MCF 10A (cell line): Measurements from ENCODE around the gene MRPS24. TPM values are rescaled to one million over a fixed set of nuclear protein-coding genes. Genes with fewer than 3 reads are reported as not detected.

Experiments used
- BruUV-seq: library from RNA; stranded (reverse); fragments of 400-500 nt; replicated peaks from 2 replicates; lab custom pipeline; 2021; lab: Mats Ljungman, UMichigan
- CTCF ChIA-PET: fragments of 300-600 bp; sonication (Branson Sonifier 250); formaldehyde crosslinking; extraction: SDS; loops from one replicate; lab custom pipeline; 2021; ENCODE audit warnings: antibody characterized with exemption, inconsistent platforms; lab: Yijun Ruan, JAX
- POLR2A ChIA-PET: fragments of 300-600, 350-650 bp; sonication (Branson Sonifier 250); formaldehyde crosslinking; extraction: SDS; loops from one replicate; lab custom pipeline; 2020; ENCODE audit warnings: antibody characterized with exemption, inconsistent platforms; lab: Yijun Ruan, JAX
- DNase-seq: peaks from one replicate; pipeline ENCODE4 v3.0.0-alpha.2; 2018; ENCODE audit not compliant: unreplicated experiment
- H3K27ac Mint-ChIP-seq: one replicate; pipeline ENCODE4 v1.8.0; 2022; ENCODE audit warnings: mild to moderate bottlenecking, low read depth, mixed read lengths; ENCODE audit not compliant: unreplicated experiment
- H3K27me3 Mint-ChIP-seq: one replicate; pipeline ENCODE4 v1.8.0; 2022; ENCODE audit warnings: mixed read lengths; ENCODE audit not compliant: insufficient read depth, unreplicated experiment
- H3K36me3 Mint-ChIP-seq: one replicate; pipeline ENCODE4 v1.8.0; 2022; ENCODE audit warnings: mild to moderate bottlenecking, moderate library complexity, mixed read lengths; ENCODE audit not compliant: insufficient read depth, unreplicated experiment
- H3K4me1 Mint-ChIP-seq: one replicate; pipeline ENCODE4 v1.8.0; 2022; ENCODE audit warnings: mixed read lengths; ENCODE audit not compliant: insufficient read depth, unreplicated experiment
- H3K4me3 Mint-ChIP-seq: one replicate; pipeline ENCODE4 v1.8.0; 2022; ENCODE audit warnings: mild to moderate bottlenecking, moderate library complexity, mixed read lengths; ENCODE audit not compliant: unreplicated experiment
- H3K9me3 Mint-ChIP-seq: one replicate; pipeline ENCODE4 v1.8.0; 2022; ENCODE audit warnings: mixed read lengths; ENCODE audit not compliant: unreplicated experiment
- CTCF ChIP-seq: fragments of 200-600 bp; IDR thresholded peaks from one replicate; pipeline ENCODE4 v1.8.0; 2022; ENCODE audit warnings: antibody characterized with exemption, mild to moderate bottlenecking; ENCODE audit not compliant: unreplicated experiment
- intact Hi-C: fragments of 100-400 bp; cut with micrococcal nuclease; formaldehyde crosslinking; loops from 2 replicates; pipeline ENCODE4 v1.14.1; 2022
- total RNA-seq: library from RNA; stranded (reverse); gene quantifications from 2 replicates; pipeline ENCODE4 v1.2.3, GENCODE V29; 2022

MRPS24 gene
- total RNA-seq, 1 experiment from 2014 or later, result 188 TPM

- Mint-ChIP-seq H3K9me3 (peaks cover 7% of the 10 kb centered on the region), H3K27ac (peak overlapping the region; percentile 27), H3K36me3 (peaks cover 40% of the 10 kb centered on the region), H3K4me1 (peaks cover 30% of the 10 kb centered on the region), H3K27me3 (no peaks in the 10 kb centered on the region), H3K4me3 (no peak overlapping the region)
- no peak for DNase-seq
- no peak for TF ChIP-seq CTCF
- POLR2A ChIA-PET, result no interaction called here
- BruUV-seq, result no TSS peak
- CTCF ChIA-PET, result interaction anchor here (0.6 kb wide), 1 partner anchor 135 kb away, joined by 3 read pairs; no protein-coding TSS in a partner anchor
- intact Hi-C loops, result no loop called here
Observed at GRCh38 chr7:43891069-43891955, 22.0 kb upstream of the MRPS24 start.

- DNase-seq, result no peak
- ChIA-PET CTCF (no interaction called here), POLR2A (no interaction called here)
- Mint-ChIP-seq H3K36me3 (peaks cover 41% of the 10 kb centered on the region), H3K27ac (no peak overlapping the region), H3K4me3 (no peak overlapping the region), H3K4me1 (peaks cover 24% of the 10 kb centered on the region), H3K27me3 (no peaks in the 10 kb centered on the region), H3K9me3 (no peaks in the 10 kb centered on the region)
- intact Hi-C loops, result no loop called here
- TF ChIP-seq CTCF, result no peak
- BruUV-seq, result no TSS peak
Observed at GRCh38 chr7:43890468-43890867, 21.2 kb upstream of the MRPS24 start.

- Mint-ChIP-seq H3K27me3 (no peaks in the 10 kb centered on the region), H3K4me3 (no peak overlapping the region), H3K36me3 (peaks cover 53% of the 10 kb centered on the region), H3K27ac (peak overlapping the region; percentile 11), H3K9me3 (no peaks in the 10 kb centered on the region), H3K4me1 (peaks cover 24% of the 10 kb centered on the region)
- TF ChIP-seq CTCF, result no peak
- intact Hi-C loops, result no loop called here
- POLR2A ChIA-PET, result no interaction called here
- no TSS peak for BruUV-seq
- no peak for DNase-seq
- CTCF ChIA-PET, result no interaction called here
Observed at GRCh38 chr7:43888993-43889945, 20.0 kb upstream of the MRPS24 start.

- no peak for TF ChIP-seq CTCF
- Mint-ChIP-seq H3K27me3 (no peaks in the 10 kb centered on the region), H3K36me3 (peaks cover 67% of the 10 kb centered on the region), H3K9me3 (no peaks in the 10 kb centered on the region), H3K4me3 (no peak overlapping the region), H3K4me1 (peaks cover 18% of the 10 kb centered on the region), H3K27ac (peak overlapping the region; percentile 41)
- no TSS peak for BruUV-seq
- ChIA-PET POLR2A (no interaction called here), CTCF (interaction anchor here (0.6 to 1.0 kb wide), 2 partner anchors 10 to 70 kb away, joined by 3 to 4 read pairs; no protein-coding TSS in a partner anchor)
- intact Hi-C loops, result no loop called here
- DNase-seq, result no peak
Observed at GRCh38 chr7:43884617-43885016, 15.3 kb upstream of the MRPS24 start.
